Activated CD4-positive, alpha-beta T cell treated with anti-CD3 and anti-CD28 coated beads, Interleukin-2, amount 10 ng/mL, durations not matched to agents 24 days and 14 days (primary cell): ENCODE data around the gene DDX5. TPM values are rescaled to one million over a fixed set of nuclear protein-coding genes. Genes with fewer than 3 reads are reported as not detected.

Experiments used
- DNase-seq: peaks from one replicate; pipeline ENCODE4 v3.0.0; 2022
- H3K27ac Mint-ChIP-seq: one replicate; pipeline ENCODE4 v1.8.0; 2022; ENCODE audit warnings: mild to moderate bottlenecking, mixed read lengths
- H3K27me3 Mint-ChIP-seq: one replicate; pipeline ENCODE4 v1.8.0; 2022; ENCODE audit warnings: mixed read lengths
- H3K36me3 Mint-ChIP-seq: one replicate; pipeline ENCODE4 v1.8.0; 2022; ENCODE audit warnings: low read depth, mild to moderate bottlenecking, mixed read lengths
- H3K4me1 Mint-ChIP-seq: one replicate; pipeline ENCODE4 v1.8.0; 2021; ENCODE audit warnings: mixed read lengths
- H3K4me3 Mint-ChIP-seq: one replicate; pipeline ENCODE4 v1.8.0; 2022; ENCODE audit warnings: mild to moderate bottlenecking, moderate library complexity, mixed read lengths
- H3K9me3 Mint-ChIP-seq: one replicate; pipeline ENCODE4 v1.8.0; 2021; ENCODE audit warnings: mixed read lengths
- intact Hi-C: fragments of 100-400 bp; cut with micrococcal nuclease; formaldehyde crosslinking; loops from one replicate; pipeline ENCODE4 v1.15.1; 2023
- total RNA-seq: library from RNA; stranded (reverse); gene quantifications from 2 replicates; pipeline ENCODE4 v1.2.3, GENCODE V29; 2022

DDX5 gene
- total RNA-seq, 1 donor from 2014 or later = 861 TPM

GRCh38 chr17:64532409-64532808, 26.3 kb upstream of the DDX5 start:
- intact Hi-C loops = no loop called here
- Mint-ChIP-seq H3K4me1 (peaks cover 9% of the 10 kb centered on the region), H3K27ac (no peak overlapping the region), H3K36me3 (peaks cover 65% of the 10 kb centered on the region), H3K9me3 (no peaks in the 10 kb centered on the region), H3K4me3 (no peak overlapping the region), H3K27me3 (no peaks in the 10 kb centered on the region)
- no peak for DNase-seq

GRCh38 chr17:64531955-64532371, 25.9 kb upstream of the DDX5 start:
- H3K27me3 Mint-ChIP-seq = no peaks in the 10 kb centered on the region
- H3K4me1 Mint-ChIP-seq = peaks cover 9% of the 10 kb centered on the region
- no peak overlapping the region for H3K4me3 Mint-ChIP-seq
- no peak for DNase-seq
- intact Hi-C loops = no loop called here
- no peaks in the 10 kb centered on the region for H3K9me3 Mint-ChIP-seq
- H3K36me3 Mint-ChIP-seq = peaks cover 64% of the 10 kb centered on the region
- no peak overlapping the region for H3K27ac Mint-ChIP-seq

- Mint-ChIP-seq H3K4me3 (no peak overlapping the region), H3K4me1 (peaks cover 7% of the 10 kb centered on the region), H3K9me3 (no peaks in the 10 kb centered on the region), H3K36me3 (peaks cover 64% of the 10 kb centered on the region), H3K27me3 (no peaks in the 10 kb centered on the region), H3K27ac (no peak overlapping the region)
- no peak for DNase-seq
- intact Hi-C loops = no loop called here
Observed at GRCh38 chr17:64529221-64529620, 23.1 kb upstream of the DDX5 start.

- H3K27ac Mint-ChIP-seq = no peak overlapping the region
- H3K4me3 Mint-ChIP-seq = no peak overlapping the region
- H3K36me3 Mint-ChIP-seq = peaks cover 62% of the 10 kb centered on the region
- no peaks in the 10 kb centered on the region for H3K27me3 Mint-ChIP-seq
- intact Hi-C loops = no loop called here
- DNase-seq = no peak
- H3K9me3 Mint-ChIP-seq = no peaks in the 10 kb centered on the region
- H3K4me1 Mint-ChIP-seq = no peaks in the 10 kb centered on the region
Observed at GRCh38 chr17:64527914-64528313, 21.8 kb upstream of the DDX5 start.

- peaks cover 5% of the 10 kb centered on the region for H3K4me1 Mint-ChIP-seq
- intact Hi-C loops = no loop called here
- peaks cover 42% of the 10 kb centered on the region for H3K36me3 Mint-ChIP-seq
- no peak for DNase-seq
- H3K4me3 Mint-ChIP-seq = no peak overlapping the region
- H3K27me3 Mint-ChIP-seq = no peaks in the 10 kb centered on the region
- no peaks in the 10 kb centered on the region for H3K9me3 Mint-ChIP-seq
- no peak overlapping the region for H3K27ac Mint-ChIP-seq
Observed at GRCh38 chr17:64520359-64520758, 14.3 kb upstream of the DDX5 start.

GRCh38 chr17:64519601-64520000, 13.5 kb upstream of the DDX5 start:
- Mint-ChIP-seq H3K9me3 (no peaks in the 10 kb centered on the region), H3K27me3 (no peaks in the 10 kb centered on the region), H3K36me3 (peaks cover 47% of the 10 kb centered on the region), H3K4me1 (peaks cover 7% of the 10 kb centered on the region), H3K27ac (no peak overlapping the region), H3K4me3 (no peak overlapping the region)
- no peak for DNase-seq
- intact Hi-C loops = no loop called here

GRCh38 chr17:64515829-64516228, 9.7 kb upstream of the DDX5 start:
- Mint-ChIP-seq H3K27me3 (no peaks in the 10 kb centered on the region), H3K4me1 (peaks cover 12% of the 10 kb centered on the region), H3K27ac (no peak overlapping the region), H3K4me3 (no peak overlapping the region), H3K9me3 (no peaks in the 10 kb centered on the region), H3K36me3 (peaks cover 52% of the 10 kb centered on the region)
- intact Hi-C loops = no loop called here
- DNase-seq = no peak

GRCh38 chr17:64515419-64515818, 9.3 kb upstream of the DDX5 start:
- Mint-ChIP-seq H3K4me3 (no peak overlapping the region), H3K36me3 (peaks cover 53% of the 10 kb centered on the region), H3K9me3 (no peaks in the 10 kb centered on the region), H3K27me3 (no peaks in the 10 kb centered on the region), H3K27ac (peak overlapping the region; percentile 8), H3K4me1 (peaks cover 12% of the 10 kb centered on the region)
- intact Hi-C loops = no loop called here
- no peak for DNase-seq

GRCh38 chr17:64509179-64509578, 3.1 kb upstream of the DDX5 start:
- Mint-ChIP-seq H3K4me3 (peak overlapping the region; percentile 36), H3K4me1 (peaks cover 25% of the 10 kb centered on the region), H3K27me3 (no peaks in the 10 kb centered on the region), H3K9me3 (no peaks in the 10 kb centered on the region), H3K36me3 (peaks cover 57% of the 10 kb centered on the region), H3K27ac (no peak overlapping the region)
- no peak for DNase-seq
- intact Hi-C loops = loop anchor here (5.0 to 10.0 kb wide), 5 partner anchors 93 to 484 kb away; partner anchors contain the start of genes ERN1 and ICAM2

- H3K27ac Mint-ChIP-seq = no peak overlapping the region
- peak overlapping the region; percentile 99 for H3K4me3 Mint-ChIP-seq
- no peak for DNase-seq
- intact Hi-C loops = loop anchor here (5.0 to 10.0 kb wide), 5 partner anchors 94 to 484 kb away; partner anchors contain the start of genes ERN1 and ICAM2
- peaks cover 57% of the 10 kb centered on the region for H3K36me3 Mint-ChIP-seq
- H3K27me3 Mint-ChIP-seq = no peaks in the 10 kb centered on the region
- peaks cover 28% of the 10 kb centered on the region for H3K4me1 Mint-ChIP-seq
- H3K9me3 Mint-ChIP-seq = no peaks in the 10 kb centered on the region
Observed at GRCh38 chr17:64508683-64509082, 2.6 kb upstream of the DDX5 start.

- DNase-seq = peak; percentile 83
- H3K4me1 Mint-ChIP-seq = peaks cover 36% of the 10 kb centered on the region
- no peaks in the 10 kb centered on the region for H3K9me3 Mint-ChIP-seq
- H3K27ac Mint-ChIP-seq = peak overlapping the region; percentile 100
- H3K4me3 Mint-ChIP-seq = peak overlapping the region; percentile 99
- peaks cover 63% of the 10 kb centered on the region for H3K36me3 Mint-ChIP-seq
- H3K27me3 Mint-ChIP-seq = no peaks in the 10 kb centered on the region
- intact Hi-C loops = loop anchor here (1.0 to 10.0 kb wide), 8 partner anchors 65 to 483 kb away; partner anchors contain the start of genes ERN1, ICAM2 and SMURF2
Observed at GRCh38 chr17:64507413-64507782, 1.3 kb upstream of the DDX5 start.

- Mint-ChIP-seq H3K9me3 (no peaks in the 10 kb centered on the region), H3K27me3 (no peaks in the 10 kb centered on the region), H3K36me3 (peaks cover 66% of the 10 kb centered on the region), H3K4me1 (peaks cover 40% of the 10 kb centered on the region), H3K27ac (peak within 1 kb of the TSS; percentile 100), H3K4me3 (peak within 1 kb of the TSS; percentile 99)
- DNase-seq = peak; percentile 98
- intact Hi-C loops = loop anchor here (1.0 to 10.0 kb wide), 10 partner anchors 9 to 733 kb away; partner anchors contain the start of genes CCDC47, ERN1, ICAM2 and POLG2
Observed at GRCh38 chr17:64506576-64507412, 705 bp upstream of the DDX5 start, which contains the start of gene CEP95. Gene CEP95, plus strand, starts transcription at chr17:64506977. Its CDS starts 121 bp downstream, at chr17:64507098.

GRCh38 chr17:64505340-64506200, 519 bp downstream of the DDX5 start:
- peak overlapping the region; percentile 99 for H3K4me3 Mint-ChIP-seq
- intact Hi-C loops = loop anchor here (1.0 to 10.0 kb wide), 10 partner anchors 8 to 732 kb away; partner anchors contain the start of genes CCDC47, ERN1, ICAM2 and POLG2
- H3K27ac Mint-ChIP-seq = peak overlapping the region; percentile 100
- peak; percentile 96 for DNase-seq
- H3K27me3 Mint-ChIP-seq = no peaks in the 10 kb centered on the region
- H3K4me1 Mint-ChIP-seq = peaks cover 50% of the 10 kb centered on the region
- peaks cover 69% of the 10 kb centered on the region for H3K36me3 Mint-ChIP-seq
- no peaks in the 10 kb centered on the region for H3K9me3 Mint-ChIP-seq
